Mammary epithelial cell (primary cell): ENCODE results near the gene BCO2.

Source experiments
- CTCF ChIP-seq, 2 donors: IDR thresholded peaks in 1 of 2; conservative IDR thresholded peaks in 1 of 2; 2 replicates each; pipeline ENCODE4 v1.5.1; 2011 to 2012; ENCODE audit warnings: inconsistent platforms in 2 of 2, low read length in 2 of 2, mild to moderate bottlenecking in 2 of 2, control low read depth in 1 of 2, low read depth in 1 of 2; ENCODE audit not compliant: insufficient read depth in 1 of 2; ENCODE audit errors: extremely low read depth in 1 of 2
- EZH2 ChIP-seq: IDR thresholded peaks from 2 replicates; pipeline ENCODE4 v1.6.1; 2012; ENCODE audit warnings: low read length, inconsistent platforms, borderline replicate concordance

- TF ChIP-seq CTCF (conservative IDR thresholded peaks at IDR 0.05 in 1 of 2, IDR thresholded peaks at IDR 0.05 in 1 of 2; ENCODE audit: extremely low read depth in 1 of 2, insufficient read depth in 1 of 2, low read depth in 1 of 2, low read length in 2 of 2) (no peak), EZH2 (no peak)
Observed at GRCh38 chr11:112186304-112186703, 11.0 kb downstream of the BCO2 start.
